HL-60 (cell line): Measurements from ENCODE around the gene NPS.

Experiments used
- DNase-seq, 2 experiments: peaks; one replicate each; pipeline ENCODE4 v3.0.0-alpha.2; 2010 to 2020; ENCODE audit warnings: low read depth in 1 of 2, low spot score in 1 of 2
- H3K27ac ChIP-seq: fragments of 250-450 bp; sonication (Bioruptor Pico); replicated peaks from 2 replicates; pipeline ENCODE4 v1.5.1; 2020; ENCODE audit warnings: mild to moderate bottlenecking, moderate library complexity
- H3K27me3 ChIP-seq: fragments of 250-450 bp; sonication (Bioruptor Pico); 2 replicates; pipeline ENCODE4 v1.5.1; 2021; ENCODE audit warnings: mild to moderate bottlenecking, moderate library complexity; ENCODE audit not compliant: insufficient read depth, poor library complexity, severe bottlenecking
- H3K4me3 ChIP-seq: replicated peaks from 2 replicates; pipeline ENCODE4 v1.5.1; 2011; ENCODE audit warnings: mild to moderate bottlenecking, control low read depth, low read length; ENCODE audit not compliant: insufficient read depth
- CTCF ChIP-seq: IDR thresholded peaks from one replicate; pipeline ENCODE4 v1.5.1; 2011; ENCODE audit warnings: low read length, control low read depth, inconsistent platforms; ENCODE audit not compliant: insufficient read depth
- GABPA ChIP-seq: IDR thresholded peaks from 2 replicates; pipeline ENCODE4 v1.6.1; 2012; ENCODE audit warnings: low read depth
- POLR2AphosphoS5 ChIP-seq: IDR thresholded peaks from 2 replicates; pipeline ENCODE4 v1.6.1; 2012; ENCODE audit warnings: low read depth
- REST ChIP-seq: IDR thresholded peaks from 2 replicates; pipeline ENCODE4 v1.6.1; 2012; ENCODE audit warnings: low read depth; ENCODE audit not compliant: insufficient replicate concordance
- SPI1 ChIP-seq: IDR thresholded peaks from 2 replicates; pipeline ENCODE4 v1.6.1; 2012; ENCODE audit warnings: low read depth, mild to moderate bottlenecking, borderline replicate concordance

The NPS gene

GRCh38 chr10:127532193-127532592 lies 16.9 kb upstream of the NPS start:
- DNase-seq: no peak
- no peak for TF ChIP-seq POLR2AphosphoS5
- TF ChIP-seq CTCF: no peak
- no peak for TF ChIP-seq REST
- no peak for TF ChIP-seq SPI1
- no peak for TF ChIP-seq GABPA
- H3K27me3 ChIP-seq: no peaks in the 10 kb centered on the region

GRCh38 chr10:127532659-127533058 lies 16.4 kb upstream of the NPS start:
- Histone ChIP-seq H3K27ac (no peak overlapping the region), H3K27me3 (no peaks in the 10 kb centered on the region), H3K4me3 (no peak overlapping the region)
- no peak for DNase-seq
- no peak for TF ChIP-seq REST
- no peak for TF ChIP-seq CTCF
- TF ChIP-seq POLR2AphosphoS5: no peak
- TF ChIP-seq SPI1: no peak
- no peak for TF ChIP-seq GABPA

More at GRCh38 chr10:127532193-127532592, 16.9 kb upstream of the NPS start:
- Histone ChIP-seq H3K27ac (no peak overlapping the region), H3K4me3 (no peak overlapping the region)

GRCh38 chr10:127534074-127534473 lies 15.0 kb upstream of the NPS start:
- peak overlapping the region; percentile 61 for H3K27ac ChIP-seq
- H3K27me3 ChIP-seq: no peaks in the 10 kb centered on the region
- peak; percentile 37 to 56 for DNase-seq
- H3K4me3 ChIP-seq: no peak overlapping the region
- TF ChIP-seq REST (no peak), POLR2AphosphoS5 (no peak), SPI1 (no peak), CTCF (no peak), GABPA (no peak)
